Neural cell (in vitro differentiated cells): ENCODE measurements around the gene CCDC33. TPM values are rescaled to one million over a fixed set of nuclear protein-coding genes. Genes with fewer than 3 reads are reported as not detected.

Experiments used
- H2AFZ ChIP-seq: fragments of 200-600, 300-800 bp; sonication (generic), shearing (Covaris generic); 2 replicates; pipeline ENCODE4 v1.6.0; 2014; ENCODE audit warnings: low read depth, mild to moderate bottlenecking, antibody characterized with exemption, low read length, moderate library complexity
- H3F3A ChIP-seq: fragments of 200-600 bp; shearing (Covaris generic); 2 replicates; pipeline ENCODE4 v1.6.1; 2016; ENCODE audit warnings: mild to moderate bottlenecking, moderate library complexity, mixed read lengths, antibody characterized with exemption, low read length; ENCODE audit not compliant: insufficient read depth, poor library complexity, severe bottlenecking
- H3K27ac ChIP-seq: fragments of 200-600, 300-800 bp; sonication (generic), shearing (Covaris generic); 2 replicates; pipeline ENCODE4 v1.5.1; 2014; ENCODE audit warnings: mild to moderate bottlenecking, low read length, moderate library complexity
- H3K27me3 ChIP-seq: fragments of 300-800, 200-600 bp; sonication (generic), shearing (Covaris generic); 2 replicates; pipeline ENCODE4 v1.6.0; 2014; ENCODE audit warnings: mild to moderate bottlenecking, low read depth, low read length, moderate library complexity; ENCODE audit not compliant: insufficient read depth
- H3K36me3 ChIP-seq: fragments of 300-800, 200-600 bp; sonication (generic), shearing (Covaris generic); 2 replicates; pipeline ENCODE4 v1.5.1; 2014; ENCODE audit warnings: mild to moderate bottlenecking, antibody characterized with exemption, low read length, moderate library complexity; ENCODE audit not compliant: insufficient read depth
- H3K4me2 ChIP-seq: fragments of 300-800, 200-600 bp; sonication (generic), shearing (Covaris generic); 2 replicates; pipeline ENCODE4 v1.6.0; 2014; ENCODE audit warnings: mild to moderate bottlenecking, low read length
- H3K4me3 ChIP-seq: fragments of 300-800, 200-600 bp; sonication (generic), shearing (Covaris generic); 2 replicates; pipeline ENCODE4 v1.5.1; 2014; ENCODE audit warnings: mild to moderate bottlenecking, low read length, moderate library complexity
- H3K79me2 ChIP-seq: fragments of 200-600 bp; shearing (Covaris generic); replicated peaks from 2 replicates; pipeline ENCODE4 v1.6.0; 2014; ENCODE audit warnings: mild to moderate bottlenecking, low read length, moderate library complexity; ENCODE audit not compliant: insufficient read depth
- H3K9ac ChIP-seq: fragments of 300-800, 200-600 bp; sonication (generic), shearing (Covaris generic); 2 replicates; pipeline ENCODE4 v1.6.1; 2016; ENCODE audit warnings: mild to moderate bottlenecking, low read length, mixed read lengths
- H3K9me2 ChIP-seq: fragments of 200-600 bp; shearing (Covaris generic); 2 replicates; pipeline ENCODE4 v1.6.1; 2016; ENCODE audit warnings: mild to moderate bottlenecking, low read length, mixed read lengths; ENCODE audit not compliant: insufficient read depth
- H3K9me3 ChIP-seq: fragments of 200-600, 300-800 bp; sonication (generic), shearing (Covaris generic); 2 replicates; pipeline ENCODE4 v1.6.1; 2016; ENCODE audit warnings: mild to moderate bottlenecking, mixed run types, low read length, moderate library complexity, mixed read lengths
- H4K20me1 ChIP-seq: fragments of 200-600 bp; shearing (Covaris generic); 2 replicates; pipeline ENCODE4 v1.6.1; 2016; ENCODE audit warnings: mild to moderate bottlenecking, mixed run types; ENCODE audit not compliant: insufficient read depth
- CTCF ChIP-seq: fragments of 450-650 bp; IDR thresholded peaks from 2 replicates; pipeline ENCODE4 v1.5.1; 2014; ENCODE audit warnings: antibody characterized with exemption, mild to moderate bottlenecking, moderate library complexity; ENCODE audit not compliant: poor library complexity, severe bottlenecking
- EP300 ChIP-seq: fragments of 450-650 bp; conservative IDR thresholded peaks from 2 replicates; pipeline ENCODE4 v1.6.1; 2014; ENCODE audit warnings: antibody characterized with exemption, mild to moderate bottlenecking, moderate library complexity; ENCODE audit not compliant: poor library complexity, severe bottlenecking
- EZH2 ChIP-seq: fragments of 200-600, 300-800 bp; shearing (Covaris generic), sonication (generic); IDR thresholded peaks from 2 replicates; pipeline ENCODE4 v1.6.1; 2014; ENCODE audit warnings: antibody characterized with exemption, low read length, borderline replicate concordance, mild to moderate bottlenecking; ENCODE audit not compliant: insufficient read depth, poor library complexity, severe bottlenecking
- MXI1 ChIP-seq: fragments of 450-650 bp; conservative IDR thresholded peaks from 2 replicates; pipeline ENCODE4 v1.6.1; 2014; ENCODE audit warnings: antibody characterized with exemption, mild to moderate bottlenecking; ENCODE audit not compliant: poor library complexity, severe bottlenecking
- POLR2AphosphoS5 ChIP-seq: IDR thresholded peaks from 2 replicates; pipeline ENCODE4 v1.6.1; 2012
- RAD21 ChIP-seq: fragments of 450-650 bp; conservative IDR thresholded peaks from 2 replicates; pipeline ENCODE4 v1.6.1; 2014; ENCODE audit warnings: antibody characterized with exemption, mild to moderate bottlenecking, moderate library complexity
- REST ChIP-seq: IDR thresholded peaks from 2 replicates; pipeline ENCODE4 v1.6.1; 2012; ENCODE audit warnings: borderline replicate concordance
- SMC3 ChIP-seq: fragments of 450-650 bp; conservative IDR thresholded peaks from 2 replicates; pipeline ENCODE4 v1.6.1; 2014; ENCODE audit warnings: antibody characterized with exemption, mild to moderate bottlenecking, moderate library complexity; ENCODE audit not compliant: poor library complexity
- TAF1 ChIP-seq: IDR thresholded peaks from 2 replicates; pipeline ENCODE4 v1.6.1; 2012; ENCODE audit warnings: low read depth
- polyA plus RNA-seq: library from polyadenylated mRNA; depleted of rRNA; stranded (reverse); fragments of >200 nt; gene quantifications from 2 replicates; pipeline ENCODE4 v1.2.3, GENCODE V29; 2014

CCDC33 gene
- polyA plus RNA-seq, 1 donor from 2014 or later = 1.4 TPM

DNA sequence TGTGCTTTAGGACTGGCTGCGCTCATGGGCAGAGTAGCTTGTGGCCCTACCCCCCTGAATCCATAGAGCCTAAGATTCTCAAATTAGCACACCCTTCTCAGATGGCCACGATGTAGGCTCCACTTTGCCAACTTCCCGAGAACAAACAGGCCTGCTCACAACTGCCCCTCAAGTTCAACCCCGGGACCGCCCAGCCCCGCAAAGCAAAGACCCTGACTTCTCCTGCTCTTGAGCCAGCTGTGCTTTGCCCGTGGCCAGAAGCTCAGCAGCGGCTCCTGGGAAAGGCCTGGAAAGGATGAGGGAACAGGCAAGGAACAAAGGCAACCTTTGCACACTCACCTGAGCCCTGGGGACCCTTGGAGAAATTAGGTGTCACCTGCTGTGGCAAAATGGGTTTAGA lies 99.3 kb downstream of the CCDC33 start:
- Histone ChIP-seq H3K9ac (no peak overlapping the region), H4K20me1 (no peaks in the 10 kb centered on the region), H3K27me3 (no peaks in the 10 kb centered on the region), H3K4me3 (no peak overlapping the region), H3K9me3 (peaks cover 4% of the 10 kb centered on the region), H3K36me3 (no peaks in the 10 kb centered on the region), H3F3A (no peaks in the 10 kb centered on the region), H2AFZ (no peak overlapping the region), H3K9me2 (no peaks in the 10 kb centered on the region), H3K27ac (no peak overlapping the region), H3K79me2 (no peaks in the 10 kb centered on the region), H3K4me2 (no peak overlapping the region)
- no peak for TF ChIP-seq EP300
- TF ChIP-seq EZH2 = no peak
- no peak for TF ChIP-seq CTCF
- TF ChIP-seq SMC3 = no peak
- TF ChIP-seq POLR2AphosphoS5 = no peak
- no peak for TF ChIP-seq TAF1
- no peak for TF ChIP-seq MXI1
- TF ChIP-seq RAD21 = no peak
- no peak for TF ChIP-seq REST

DNA sequence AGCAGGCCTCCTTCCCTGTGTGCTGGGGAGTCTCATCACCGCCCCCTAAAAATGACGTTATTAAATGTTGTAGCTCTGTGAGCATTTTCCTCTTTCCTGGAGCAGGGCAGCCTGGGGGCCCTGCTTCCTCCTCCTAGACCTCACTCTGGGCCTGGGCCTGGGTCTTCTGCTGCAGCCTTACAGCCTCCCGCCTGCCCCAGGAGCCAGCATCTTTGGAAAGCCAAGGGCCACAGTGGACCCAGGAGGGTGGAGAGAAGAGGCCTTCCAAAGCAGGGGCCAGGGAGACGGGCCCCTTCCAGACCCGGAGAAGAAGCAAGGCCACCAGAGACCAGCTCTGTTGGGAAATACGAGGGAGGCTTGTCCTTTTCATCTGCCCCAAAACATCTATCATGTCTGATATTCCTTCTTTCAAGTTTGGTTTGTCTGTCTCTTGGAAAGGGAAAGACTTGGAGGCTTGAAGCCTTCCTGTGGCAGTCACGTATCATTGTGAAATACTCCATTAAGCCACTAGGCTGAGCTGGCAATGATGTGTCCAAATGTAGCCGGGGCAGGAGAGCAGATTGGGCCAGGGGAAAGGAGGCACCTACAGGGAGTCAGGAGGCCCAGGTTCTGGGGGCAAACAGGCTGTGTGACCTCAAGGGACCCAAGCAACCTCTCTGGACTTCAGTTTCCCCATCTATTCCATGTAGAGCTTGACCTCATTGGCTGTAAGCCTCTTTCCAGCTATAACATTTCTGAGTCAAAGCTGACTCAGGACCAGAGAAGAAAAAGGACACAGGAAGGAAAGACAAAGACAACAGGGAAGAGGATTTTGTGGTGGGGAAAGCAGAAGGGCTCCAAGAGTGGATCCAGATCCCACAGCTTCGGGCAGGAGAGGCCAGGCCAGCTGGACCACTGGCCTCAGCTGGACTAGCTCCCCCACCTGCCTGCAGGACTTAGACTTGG lies 100.2 kb downstream of the CCDC33 start:
- H3K9me3 ChIP-seq = peaks cover 4% of the 10 kb centered on the region
- no peaks in the 10 kb centered on the region for H3K27me3 ChIP-seq
- no peaks in the 10 kb centered on the region for H3F3A ChIP-seq
- no peak overlapping the region for H3K4me3 ChIP-seq
- no peaks in the 10 kb centered on the region for H3K79me2 ChIP-seq
- H4K20me1 ChIP-seq = no peaks in the 10 kb centered on the region
- TF ChIP-seq EZH2 (no peak), MXI1 (no peak), SMC3 (no peak), CTCF (no peak), EP300 (no peak), POLR2AphosphoS5 (no peak), REST (no peak), RAD21 (no peak), TAF1 (no peak)
- no peaks in the 10 kb centered on the region for H3K36me3 ChIP-seq
- no peak overlapping the region for H3K4me2 ChIP-seq
- no peak overlapping the region for H2AFZ ChIP-seq
- H3K9ac ChIP-seq = no peak overlapping the region
- H3K9me2 ChIP-seq = no peaks in the 10 kb centered on the region
- H3K27ac ChIP-seq = no peak overlapping the region
